SK-N-SH (cell line): ENCODE results near the gene DCX. TPM values are rescaled to one million over a fixed set of nuclear protein-coding genes. Genes with fewer than 3 reads are reported as not detected.

Experiments
- CTCF ChIA-PET: fragments of 300-600, 350-600 bp; formaldehyde crosslinking; extraction: SDS; loops from one replicate; lab custom pipeline; 2021; lab: Yijun Ruan, JAX
- POLR2A ChIA-PET: fragments of 350-600 bp; sonication (Branson Sonifier 250); formaldehyde crosslinking; extraction: SDS; loops from one replicate; lab custom pipeline; 2020; ENCODE audit warnings: antibody characterized with exemption, inconsistent platforms; lab: Yijun Ruan, JAX
- DNase-seq: peaks from one replicate; pipeline ENCODE4 v3.0.0; 2012
- H2AFZ ChIP-seq: fragments of 200-600 bp; sonication (generic); 2 replicates; pipeline ENCODE4 v1.8.1; 2016; ENCODE audit warnings: antibody characterized with exemption, mild to moderate bottlenecking, low read depth
- H3F3A ChIP-seq: fragments of 200-600 bp; sonication (generic); replicated peaks from 2 replicates; pipeline ENCODE3; 2016; ENCODE audit warnings: antibody characterized with exemption, mild to moderate bottlenecking; ENCODE audit not compliant: insufficient read depth
- H3K27ac ChIP-seq, 2 experiments: fragments of 200-500 bp in 1 of 2; fragments of 200-600 bp in 1 of 2; sonication (Bioruptor generic) in 1 of 2; sonication (generic), shearing (Covaris generic) in 1 of 2; 2 replicates each; pipeline versions ENCODE4 v1.5.1 to v1.6.1; 2014 to 2016; ENCODE audit warnings: low read depth in 2 of 2, inconsistent platforms in 1 of 2, low read length in 1 of 2, mild to moderate bottlenecking in 1 of 2, mixed read lengths in 1 of 2
- H3K27me3 ChIP-seq: fragments of 200-600 bp; sonication (generic), shearing (Covaris generic); 2 replicates; pipeline ENCODE4 v1.6.1; 2016; ENCODE audit warnings: mixed run types; ENCODE audit not compliant: insufficient read depth
- H3K36me3 ChIP-seq, 2 experiments: fragments of 200-500 bp in 1 of 2; fragments of 200-600 bp in 1 of 2; sonication (Bioruptor generic) in 1 of 2; sonication (generic) in 1 of 2; replicated peaks in 1 of 2; 2 replicates each; pipeline versions ENCODE3 to v1.5.1; 2014 to 2016; ENCODE audit warnings: low read length in 1 of 2, mild to moderate bottlenecking in 1 of 2; ENCODE audit not compliant: insufficient read depth in 2 of 2, control insufficient read depth in 1 of 2
- H3K4me1 ChIP-seq, 2 experiments: fragments of 200-500 bp in 1 of 2; fragments of 200-600 bp in 1 of 2; sonication (Bioruptor generic) in 1 of 2; sonication (generic), shearing (Covaris generic) in 1 of 2; 2 replicates each; pipeline versions ENCODE4 v1.5.1 to v1.6.1; 2014 to 2016; ENCODE audit warnings: low read depth in 1 of 2, low read length in 1 of 2, mixed run types in 1 of 2; ENCODE audit not compliant: insufficient read depth in 2 of 2, control insufficient read depth in 1 of 2
- H3K4me2 ChIP-seq: fragments of 200-600 bp; sonication (generic), shearing (Covaris generic); 2 replicates; pipeline ENCODE4 v1.6.1; 2017; ENCODE audit warnings: mixed run types
- H3K4me3 ChIP-seq, 2 experiments: fragments of 200-500 bp in 1 of 2; fragments of 200-600 bp in 1 of 2; sonication (Bioruptor generic) in 1 of 2; sonication (generic), shearing (Covaris generic) in 1 of 2; 2 replicates each; pipeline versions ENCODE4 v1.5.1 to v1.8.1; 2014 to 2016; ENCODE audit warnings: low read depth in 2 of 2, inconsistent platforms in 1 of 2, low read length in 1 of 2, mild to moderate bottlenecking in 1 of 2, mixed read lengths in 1 of 2, moderate library complexity in 1 of 2
- H3K79me2 ChIP-seq: fragments of 200-600 bp; sonication (generic); 2 replicates; pipeline ENCODE4 v1.8.1; 2017; ENCODE audit warnings: mild to moderate bottlenecking; ENCODE audit not compliant: insufficient read depth
- H3K9ac ChIP-seq: fragments of 200-600 bp; sonication (generic); 2 replicates; pipeline ENCODE4 v1.6.1; 2017; ENCODE audit warnings: mixed run types
- H3K9me2 ChIP-seq: fragments of 200-600 bp; sonication (generic); 2 replicates; pipeline ENCODE4 v1.6.1; 2017; ENCODE audit warnings: mixed run types
- H3K9me3 ChIP-seq: fragments of 200-600 bp; sonication (generic); 2 replicates; pipeline ENCODE4 v1.6.1; 2017; ENCODE audit warnings: mixed run types, mild to moderate bottlenecking, moderate library complexity
- H4K20me1 ChIP-seq: fragments of 200-600 bp; sonication (generic); 2 replicates; pipeline ENCODE4 v1.6.1; 2017; ENCODE audit warnings: mild to moderate bottlenecking, mixed run types; ENCODE audit not compliant: insufficient read depth
- CHD2 ChIP-seq: fragments of 150-350 bp; IDR thresholded peaks from 2 replicates; pipeline ENCODE4 v1.6.1; 2018; ENCODE audit warnings: low read length; ENCODE audit not compliant: partially characterized antibody
- JUND ChIP-seq: IDR thresholded peaks from 2 replicates; pipeline ENCODE4 v1.4.0; 2012
- RCOR1 ChIP-seq: fragments of 150-350 bp; IDR thresholded peaks from 2 replicates; pipeline ENCODE4 v1.6.1; 2017; ENCODE audit warnings: antibody characterized with exemption, low read length
- RFX5 ChIP-seq: IDR thresholded peaks from 2 replicates; pipeline ENCODE4 v1.6.1; 2012; ENCODE audit warnings: mild to moderate bottlenecking, improper control_type of control experiment, low read length
- SMC3 ChIP-seq: IDR thresholded peaks from 2 replicates; pipeline ENCODE4 v1.6.1; 2012; ENCODE audit warnings: low read depth, low read length, improper control_type of control experiment
- TAF1 ChIP-seq: IDR thresholded peaks from 2 replicates; pipeline ENCODE4 v1.6.1; 2012; ENCODE audit warnings: low read depth, mild to moderate bottlenecking, low read length, moderate library complexity, borderline replicate concordance
- TCF12 ChIP-seq: IDR thresholded peaks from 2 replicates; pipeline ENCODE4 v1.4.0; 2012
- TEAD4 ChIP-seq: IDR thresholded peaks from 2 replicates; pipeline ENCODE4 v1.4.0; 2012; ENCODE audit warnings: mild to moderate bottlenecking, borderline replicate concordance; ENCODE audit not compliant: insufficient read depth
- WGBS: methylation state at CpG from one replicate; pipeline ENCODE4 v1.1.6; 2017; ENCODE audit warnings: low lambda C conversion rate; 5-methylcytosine and 5-hydroxymethylcytosine counted together
- polyA plus RNA-seq, 3 experiments: library from polyadenylated mRNA; depleted of rRNA; stranded (reverse); fragments of >200 nt; gene quantifications; 2 replicates each; pipeline ENCODE4 v1.2.3, GENCODE V29; 2012
- TF ChIP-seq, protein P1 (sequence below): IDR thresholded peaks from 2 replicates; pipeline ENCODE4; 2012
- TF ChIP-seq, protein P2 (sequence below): IDR thresholded peaks from 2 replicates; pipeline ENCODE4 v1.4.0; 2012; ENCODE audit warnings: low read depth

The DCX gene
- polyA plus RNA-seq, 1 of the 3 experiments (the other 2 are of a cell fraction): 0.26 TPM

GRCh38 chrX:111340054-111340453, 71.9 kb downstream of the DCX start:
- CTCF ChIA-PET: interaction anchor here (0.7 kb wide), 1 partner anchor 96 kb away, joined by 3 read pairs; no protein-coding TSS in a partner anchor
- H4K20me1 ChIP-seq: no peaks in the 10 kb centered on the region
- H3K27ac ChIP-seq: no peak overlapping the region
- H3K9me2 ChIP-seq: no peaks in the 10 kb centered on the region
- no peak overlapping the region for H2AFZ ChIP-seq
- WGBS: 10% methylated on average over 2 of the region's 2 CpGs
- H3K9me3 ChIP-seq: no peaks in the 10 kb centered on the region
- H3K27me3 ChIP-seq: no peaks in the 10 kb centered on the region
- no peak overlapping the region for H3K9ac ChIP-seq
- H3F3A ChIP-seq: no peaks in the 10 kb centered on the region
- no peaks in the 10 kb centered on the region for H3K36me3 ChIP-seq
- H3K79me2 ChIP-seq: no peaks in the 10 kb centered on the region
- POLR2A ChIA-PET: no interaction called here
- DNase-seq: no peak
- no peak overlapping the region for H3K4me3 ChIP-seq
- TF ChIP-seq TCF12 (no peak), SMC3 (no peak), RFX5 (no peak), CHD2 (no peak), JUND (no peak)
- TF ChIP-seq, protein P1, sequence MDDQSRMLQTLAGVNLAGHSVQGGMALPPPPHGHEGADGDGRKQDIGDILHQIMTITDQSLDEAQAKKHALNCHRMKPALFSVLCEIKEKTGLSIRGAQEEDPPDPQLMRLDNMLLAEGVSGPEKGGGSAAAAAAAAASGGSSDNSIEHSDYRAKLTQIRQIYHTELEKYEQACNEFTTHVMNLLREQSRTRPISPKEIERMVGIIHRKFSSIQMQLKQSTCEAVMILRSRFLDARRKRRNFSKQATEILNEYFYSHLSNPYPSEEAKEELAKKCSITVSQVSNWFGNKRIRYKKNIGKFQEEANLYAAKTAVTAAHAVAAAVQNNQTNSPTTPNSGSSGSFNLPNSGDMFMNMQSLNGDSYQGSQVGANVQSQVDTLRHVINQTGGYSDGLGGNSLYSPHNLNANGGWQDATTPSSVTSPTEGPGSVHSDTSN: no peak
- no peak overlapping the region for H3K4me2 ChIP-seq
- H3K4me1 ChIP-seq: no peaks in the 10 kb centered on the region

GRCh38 chrX:111339212-111339611, 72.8 kb downstream of the DCX start:
- DNase-seq: no peak
- Histone ChIP-seq H3K79me2 (no peaks in the 10 kb centered on the region), H2AFZ (no peak overlapping the region), H3K4me3 (no peak overlapping the region), H3K9me3 (no peaks in the 10 kb centered on the region), H3K27ac (no peak overlapping the region), H3K9me2 (no peaks in the 10 kb centered on the region), H4K20me1 (no peaks in the 10 kb centered on the region), H3K36me3 (no peaks in the 10 kb centered on the region), H3K9ac (no peak overlapping the region), H3K27me3 (no peaks in the 10 kb centered on the region)
- POLR2A ChIA-PET: no interaction called here
- CTCF ChIA-PET: no interaction called here
- TF ChIP-seq, protein P2, sequence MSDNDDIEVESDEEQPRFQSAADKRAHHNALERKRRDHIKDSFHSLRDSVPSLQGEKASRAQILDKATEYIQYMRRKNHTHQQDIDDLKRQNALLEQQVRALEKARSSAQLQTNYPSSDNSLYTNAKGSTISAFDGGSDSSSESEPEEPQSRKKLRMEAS: no peak
- TF ChIP-seq TCF12: no peak
- no peak for TF ChIP-seq TAF1
- TF ChIP-seq, protein P1: no peak
- no peak for TF ChIP-seq RCOR1
- TF ChIP-seq TEAD4: no peak
- TF ChIP-seq CHD2: no peak
- TF ChIP-seq, all 33 proteins: peak for 0
- Histone ChIP-seq H3F3A (no peaks in the 10 kb centered on the region), H3K4me1 (no peaks in the 10 kb centered on the region), H3K4me2 (no peak overlapping the region)
